IMR-90 (cell line): ENCODE data around the gene PLA2G15. TPM values are rescaled to one million over a fixed set of nuclear protein-coding genes. Genes with fewer than 3 reads are reported as not detected.

Experiments
- ATAC-seq: fragments of 200-7000 bp; cut with Tn5 transposase; 2 replicates; pipeline ENCODE4 v1.9.1; 2020; ENCODE audit warnings: low read depth, mild to moderate bottlenecking, moderate library complexity
- BruUV-seq: library from RNA; stranded (reverse); fragments of 400-500 nt; replicated peaks from 2 replicates; lab custom pipeline; 2021; lab: Mats Ljungman, UMichigan
- CTCF ChIA-PET: fragments of 300-600 bp; formaldehyde crosslinking; extraction: SDS; loops from one replicate; lab custom pipeline; 2021; ENCODE audit warnings: antibody characterized with exemption; lab: Yijun Ruan, JAX
- POLR2A ChIA-PET: fragments of 300-600 bp; sonication (Branson Sonifier 250); formaldehyde crosslinking; loops from one replicate; lab custom pipeline; 2022; ENCODE audit warnings: antibody characterized with exemption; ENCODE audit not compliant: unreplicated experiment; lab: Charles Lee
- DNase-seq: peaks from one replicate; pipeline ENCODE4 v3.0.0; 2013
- H2AFZ ChIP-seq: replicated peaks from 2 replicates; pipeline ENCODE3; 2013; ENCODE audit warnings: low read length, mild to moderate bottlenecking; ENCODE audit not compliant: poor library complexity
- H2AK5ac ChIP-seq: 2 replicates; pipeline ENCODE4 v1.6.1; 2013; ENCODE audit warnings: low read depth, low read length, inconsistent platforms
- H2AK9ac ChIP-seq: replicated peaks from 2 replicates; pipeline ENCODE3; 2013; ENCODE audit warnings: mild to moderate bottlenecking, low read depth, low read length, moderate library complexity; ENCODE audit not compliant: poor library complexity
- H2BK120ac ChIP-seq: 2 replicates; pipeline ENCODE4 v1.6.1; 2013; ENCODE audit warnings: low read depth, low read length, inconsistent platforms
- H2BK15ac ChIP-seq: 3 replicates; pipeline ENCODE4 v1.6.1; 2013; ENCODE audit warnings: low read depth, low read length, inconsistent platforms
- H2BK20ac ChIP-seq: 2 replicates; pipeline ENCODE4 v1.6.1; 2013; ENCODE audit warnings: low read depth, mild to moderate bottlenecking, inconsistent platforms, low read length, moderate library complexity
- H2BK5ac ChIP-seq: 2 replicates; pipeline ENCODE4 v1.6.1; 2013; ENCODE audit warnings: mild to moderate bottlenecking, low read depth, low read length, inconsistent platforms; ENCODE audit not compliant: poor library complexity, severe bottlenecking
- H3K14ac ChIP-seq: replicated peaks from 2 replicates; pipeline ENCODE4 v1.6.1; 2013; ENCODE audit warnings: low read depth, low read length, inconsistent platforms
- H3K18ac ChIP-seq: 2 replicates; pipeline ENCODE4 v1.6.1; 2013; ENCODE audit warnings: low read depth, low read length, control low read depth
- H3K23ac ChIP-seq: 2 replicates; pipeline ENCODE4 v1.6.1; 2013; ENCODE audit warnings: low read depth, low read length, inconsistent platforms
- H3K27ac ChIP-seq: 2 replicates; pipeline ENCODE4 v1.5.1; 2013; ENCODE audit warnings: mild to moderate bottlenecking, control low read depth, low read length; ENCODE audit not compliant: insufficient read depth
- H3K27me3 ChIP-seq: 2 replicates; pipeline ENCODE4 v1.6.1; 2013; ENCODE audit warnings: low read length; ENCODE audit not compliant: control insufficient read depth, insufficient read depth
- H3K36me3 ChIP-seq: 2 replicates; pipeline ENCODE4 v1.6.1; 2013; ENCODE audit warnings: low read length, mixed read lengths; ENCODE audit not compliant: control insufficient read depth, insufficient read depth
- H3K4ac ChIP-seq: 2 replicates; pipeline ENCODE4 v1.6.1; 2013; ENCODE audit warnings: low read depth, low read length, inconsistent platforms
- H3K4me1 ChIP-seq: 2 replicates; pipeline ENCODE4 v1.6.1; 2013; ENCODE audit warnings: low read length, mixed read lengths; ENCODE audit not compliant: control insufficient read depth, insufficient read depth
- H3K4me2 ChIP-seq: 2 replicates; pipeline ENCODE4 v1.6.1; 2013; ENCODE audit warnings: low read depth, mild to moderate bottlenecking, control low read depth, low read length, moderate library complexity
- H3K4me3 ChIP-seq: 2 replicates; pipeline ENCODE4 v1.5.1; 2013; ENCODE audit warnings: low read depth, mild to moderate bottlenecking, control low read depth, low read length, moderate library complexity; ENCODE audit not compliant: insufficient read depth
- H3K56ac ChIP-seq: 2 replicates; pipeline ENCODE4 v1.6.1; 2013; ENCODE audit warnings: low read length, inconsistent platforms; ENCODE audit not compliant: insufficient read depth; ENCODE audit errors: extremely low read depth
- H3K79me1 ChIP-seq, 2 experiments: 2 replicates each; pipeline ENCODE4 v1.6.1; 2013; ENCODE audit warnings: low read length in 2 of 2, inconsistent platforms in 1 of 2, low read depth in 1 of 2
- H3K9ac ChIP-seq: 2 replicates; pipeline ENCODE4 v1.6.1; 2013; ENCODE audit warnings: low read depth, low read length, control low read depth
- H3K9me1 ChIP-seq: 2 replicates; pipeline ENCODE4 v1.6.1; 2013; ENCODE audit warnings: low read length, inconsistent platforms; ENCODE audit not compliant: insufficient read depth
- H3K9me3 ChIP-seq: 2 replicates; pipeline ENCODE4 v1.6.1; 2013; ENCODE audit warnings: low read length; ENCODE audit not compliant: control insufficient read depth, insufficient read depth
- H4K20me1 ChIP-seq: 2 replicates; pipeline ENCODE4 v1.6.1; 2013; ENCODE audit warnings: low read length, inconsistent platforms; ENCODE audit not compliant: insufficient read depth
- H4K5ac ChIP-seq: 2 replicates; pipeline ENCODE4 v1.6.1; 2013; ENCODE audit warnings: mild to moderate bottlenecking, low read depth, low read length, control low read depth
- H4K8ac ChIP-seq, 2 experiments: 2 replicates each; pipeline ENCODE4 v1.6.1; 2013; ENCODE audit warnings: low read depth in 2 of 2, low read length in 2 of 2, control low read depth in 1 of 2, inconsistent platforms in 1 of 2
- H4K91ac ChIP-seq: 2 replicates; pipeline ENCODE4 v1.6.1; 2013; ENCODE audit warnings: low read depth, low read length, inconsistent platforms; ENCODE audit not compliant: insufficient read depth
- BHLHE40 ChIP-seq: fragments of 150-350 bp; IDR thresholded peaks from 2 replicates; pipeline ENCODE4 v1.6.1; 2016; ENCODE audit warnings: mild to moderate bottlenecking, low read depth, low read length
- CEBPB ChIP-seq: IDR thresholded peaks from 2 replicates; pipeline ENCODE4 v1.6.1; 2012; ENCODE audit warnings: low read depth, low read length, improper control_type of control experiment
- CHD1 ChIP-seq: IDR thresholded peaks from 2 replicates; pipeline ENCODE4 v1.6.1; 2012; ENCODE audit warnings: low read depth, low read length, improper control_type of control experiment
- FOS ChIP-seq: fragments of 150-350 bp; IDR thresholded peaks from 2 replicates; pipeline ENCODE4 v1.6.1; 2016; ENCODE audit warnings: low read depth, low read length
- MAFK ChIP-seq: IDR thresholded peaks from 2 replicates; pipeline ENCODE4 v1.6.1; 2012; ENCODE audit warnings: low read depth, low read length, improper control_type of control experiment
- MAZ ChIP-seq: IDR thresholded peaks from 2 replicates; pipeline ENCODE4 v1.6.1; 2012; ENCODE audit warnings: low read depth, mild to moderate bottlenecking, low read length, improper control_type of control experiment, moderate library complexity, borderline replicate concordance
- MXI1 ChIP-seq: IDR thresholded peaks from 2 replicates; pipeline ENCODE4 v1.6.1; 2012; ENCODE audit warnings: low read depth, mild to moderate bottlenecking, low read length, moderate library complexity, borderline replicate concordance
- NFE2L2 ChIP-seq: fragments of 150-350 bp; IDR thresholded peaks from 2 replicates; pipeline ENCODE4 v1.6.1; 2016; ENCODE audit warnings: low read depth, mild to moderate bottlenecking, low read length
- POLR2A ChIP-seq: IDR thresholded peaks from 2 replicates; pipeline ENCODE4 v1.6.1; 2012; ENCODE audit warnings: mild to moderate bottlenecking, low read depth, low read length
- RAD21 ChIP-seq: IDR thresholded peaks from 2 replicates; pipeline ENCODE4 v1.6.1; 2012; ENCODE audit warnings: low read length, improper control_type of control experiment
- RCOR1 ChIP-seq: IDR thresholded peaks from 2 replicates; pipeline ENCODE4 v1.6.1; 2012; ENCODE audit warnings: mild to moderate bottlenecking, low read length, improper control_type of control experiment; ENCODE audit not compliant: insufficient replicate concordance
- RFX5 ChIP-seq: IDR thresholded peaks from 2 replicates; pipeline ENCODE4 v1.8.0; 2012; ENCODE audit warnings: low read depth, mild to moderate bottlenecking, low read length, moderate library complexity
- SMC3 ChIP-seq: fragments of 150-350 bp; IDR thresholded peaks from 2 replicates; pipeline ENCODE4 v1.6.1; 2016; ENCODE audit warnings: low read depth, mild to moderate bottlenecking, antibody characterized with exemption, low read length, moderate library complexity
- WGBS, 2 experiments: methylation state at CpG; one replicate each; pipeline versions ENCODE4 v1.1.5 to v1.1.7; 2013; ENCODE audit warnings: missing lambda C conversion rate in 2 of 2; ENCODE audit not compliant: insufficient read length in 1 of 2; ENCODE audit errors: extremely low coverage in 2 of 2; 5-methylcytosine and 5-hydroxymethylcytosine counted together
- dilution Hi-C: fragments of 300-500 bp; cut with HindIII; formaldehyde crosslinking; loops from one replicate; pipeline ENCODE4 v1.14.3; 2018; ENCODE audit warnings: low sequenced_read_pairs; ENCODE audit not compliant: unreplicated experiment
- in situ Hi-C: fragments of 300-500 bp; cut with MboI; formaldehyde crosslinking; loops from 3 replicates; pipeline ENCODE4 v1.14.3; 2019; ENCODE audit warnings: low sequenced_read_pairs, inconsistent platforms, mixed read lengths
- intact Hi-C: fragments of 100-400 bp; cut with micrococcal nuclease; formaldehyde crosslinking; loops from 2 replicates; pipeline ENCODE4 v1.10.0; 2022
- polyA plus RNA-seq, 3 experiments: library from polyadenylated mRNA; depleted of rRNA; stranded (reverse); fragments of >200 nt; gene quantifications; 2 replicates each; pipeline ENCODE4 v1.2.3, GENCODE V29; 2012; ENCODE audit warnings: low replicate concordance in 1 of 3
- total RNA-seq: library from RNA; depleted of rRNA; stranded (reverse); fragments of >200 nt; gene quantifications from 2 replicates; pipeline ENCODE4 v1.2.3, GENCODE V29; 2012
- TF ChIP-seq, protein P1 (sequence below): fragments of 150-350 bp; IDR thresholded peaks from 2 replicates; pipeline ENCODE4 v1.6.1; 2016; ENCODE audit warnings: low read depth, mild to moderate bottlenecking, low read length, moderate library complexity, borderline replicate concordance
- TF ChIP-seq, protein P2 (sequence below): fragments of 150-350 bp; IDR thresholded peaks from 2 replicates; pipeline ENCODE4 v1.6.1; 2017; ENCODE audit warnings: mild to moderate bottlenecking, antibody characterized with exemption, low read length, low read depth

The PLA2G15 gene
- total and polyA plus RNA-seq, 2 of the 4 experiments (the other 2 are of a cell fraction): 19.5 to 31.7 TPM

DNA sequence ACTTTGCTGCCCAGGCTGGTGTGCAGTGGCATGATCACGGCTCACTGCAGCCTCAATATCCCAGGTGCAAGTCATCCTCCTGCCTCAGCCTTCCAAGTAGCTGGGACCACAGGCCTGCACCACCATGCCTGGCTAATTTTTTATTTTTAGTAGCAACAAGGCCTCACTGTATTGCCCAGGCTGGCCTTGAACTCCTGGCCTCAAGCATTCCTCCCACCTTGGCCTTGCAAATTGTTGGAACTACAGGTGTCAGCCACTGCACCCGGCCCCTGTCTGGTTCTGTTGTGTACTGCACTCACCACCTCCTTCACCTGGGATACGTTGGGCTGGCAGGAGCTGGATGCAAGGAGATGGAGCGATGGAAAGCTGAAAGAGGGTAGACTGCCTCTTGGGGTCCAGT, 8.5 kb downstream of the PLA2G15 start:
- BruUV-seq: no TSS peak
- H3K4me1 ChIP-seq: peaks cover 13% of the 10 kb centered on the region
- no peak overlapping the region for H3K18ac ChIP-seq
- H3K4me3 ChIP-seq: no peak overlapping the region
- no CpG with 5 or more reads among the region's 4 CpGs for WGBS, 2 experiments
- H3K27me3 ChIP-seq: no peaks in the 10 kb centered on the region
- peaks cover 25% of the 10 kb centered on the region for H3K36me3 ChIP-seq
- TF ChIP-seq, protein P1, sequence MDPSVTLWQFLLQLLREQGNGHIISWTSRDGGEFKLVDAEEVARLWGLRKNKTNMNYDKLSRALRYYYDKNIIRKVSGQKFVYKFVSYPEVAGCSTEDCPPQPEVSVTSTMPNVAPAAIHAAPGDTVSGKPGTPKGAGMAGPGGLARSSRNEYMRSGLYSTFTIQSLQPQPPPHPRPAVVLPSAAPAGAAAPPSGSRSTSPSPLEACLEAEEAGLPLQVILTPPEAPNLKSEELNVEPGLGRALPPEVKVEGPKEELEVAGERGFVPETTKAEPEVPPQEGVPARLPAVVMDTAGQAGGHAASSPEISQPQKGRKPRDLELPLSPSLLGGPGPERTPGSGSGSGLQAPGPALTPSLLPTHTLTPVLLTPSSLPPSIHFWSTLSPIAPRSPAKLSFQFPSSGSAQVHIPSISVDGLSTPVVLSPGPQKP: no peak
- TF ChIP-seq RFX5: no peak
- TF ChIP-seq BHLHE40: no peak
- no peak for TF ChIP-seq CHD1
- no peak for TF ChIP-seq SMC3
- TF ChIP-seq, protein P2, sequence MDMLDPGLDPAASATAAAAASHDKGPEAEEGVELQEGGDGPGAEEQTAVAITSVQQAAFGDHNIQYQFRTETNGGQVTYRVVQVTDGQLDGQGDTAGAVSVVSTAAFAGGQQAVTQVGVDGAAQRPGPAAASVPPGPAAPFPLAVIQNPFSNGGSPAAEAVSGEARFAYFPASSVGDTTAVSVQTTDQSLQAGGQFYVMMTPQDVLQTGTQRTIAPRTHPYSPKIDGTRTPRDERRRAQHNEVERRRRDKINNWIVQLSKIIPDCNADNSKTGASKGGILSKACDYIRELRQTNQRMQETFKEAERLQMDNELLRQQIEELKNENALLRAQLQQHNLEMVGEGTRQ: no peak
- no peak for TF ChIP-seq POLR2A
- TF ChIP-seq RAD21: no peak
- TF ChIP-seq MAFK: no peak
- TF ChIP-seq NFE2L2: no peak
- no peak for TF ChIP-seq CEBPB
- TF ChIP-seq MXI1: no peak
- no peak for TF ChIP-seq RCOR1
- no peak for TF ChIP-seq MAZ
- TF ChIP-seq FOS: no peak
- no peak overlapping the region for H3K9ac ChIP-seq
- no peak overlapping the region for H4K8ac ChIP-seq
- H2BK120ac ChIP-seq: no peak overlapping the region
- no peak overlapping the region for H2AK5ac ChIP-seq
- no peak overlapping the region for H2AFZ ChIP-seq
- no peak overlapping the region for H4K91ac ChIP-seq
- in situ Hi-C loops: no loop called here
- peaks cover 0 to 12% of the 10 kb centered on the region in 2 experiments; a peak in 1 of 4 replicates for H3K79me1 ChIP-seq
- no peaks in the 10 kb centered on the region; the same call in 1 of the 2 replicates for H3K9me1 ChIP-seq
- H2AK9ac ChIP-seq: no peak overlapping the region
- CTCF ChIA-PET: interaction anchor here (1.9 kb wide), 1 partner anchor 11 kb away, joined by 7 read pairs; the partner anchor contains the start of gene SLC7A6
- H3K4ac ChIP-seq: no peak overlapping the region
- intact Hi-C loops: no loop called here
- H2BK20ac ChIP-seq: no peak overlapping the region
- dilution Hi-C loops: no loop called here
- no peak overlapping the region for H3K4me2 ChIP-seq
- no peak overlapping the region for H2BK5ac ChIP-seq
- ATAC-seq (no peak), DNase-seq (no peak)
- POLR2A ChIA-PET: no interaction called here
- H4K20me1 ChIP-seq: no peaks in the 10 kb centered on the region
- H2BK15ac ChIP-seq: no peak overlapping the region
- H3K14ac ChIP-seq: no peak overlapping the region
- H3K56ac ChIP-seq: no peak overlapping the region
- no peak overlapping the region for H4K5ac ChIP-seq
- H3K23ac ChIP-seq: no peak overlapping the region
- H3K27ac ChIP-seq: no peak overlapping the region
- H3K9me3 ChIP-seq: no peaks in the 10 kb centered on the region
